HG02763 (cell line): Measurements from ENCODE around the gene STXBP3.

Experiments
- ATAC-seq: cut with Tn5 transposase; IDR thresholded peaks from one replicate; pipeline ENCODE4 v1.9.1; 2021; ENCODE audit warnings: mild to moderate bottlenecking, moderate library complexity; ENCODE audit not compliant: unreplicated experiment

The STXBP3 gene

DNA sequence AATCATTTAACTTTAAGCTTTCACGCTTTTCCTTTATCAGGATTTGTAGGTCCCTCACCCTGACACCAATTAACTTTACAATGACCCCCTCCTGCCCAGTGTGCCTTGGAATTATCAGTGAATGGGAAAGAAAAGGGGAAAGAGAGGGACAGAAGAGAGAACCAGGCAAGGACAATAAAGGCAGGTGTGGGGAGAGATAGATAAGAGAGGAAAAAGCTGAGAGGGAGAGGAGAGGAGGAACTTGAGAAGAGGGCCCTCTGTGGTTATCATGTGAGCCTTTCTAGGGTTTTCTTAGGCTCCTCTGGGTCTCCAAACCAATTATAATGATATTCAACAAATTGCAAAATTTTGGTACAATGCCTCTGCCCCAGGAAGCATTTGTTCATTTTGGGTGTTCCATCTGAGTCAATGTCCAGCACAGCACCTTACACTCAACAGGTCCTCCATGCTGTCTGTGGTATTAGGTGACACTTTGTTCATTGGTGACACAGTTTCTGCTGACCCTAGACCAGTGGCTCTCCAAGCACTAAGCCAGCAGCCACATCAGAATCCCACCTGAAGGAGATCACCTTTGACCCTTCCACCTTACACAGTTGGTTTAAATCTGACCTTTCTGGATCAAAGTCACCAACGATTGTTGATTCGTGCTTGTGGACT is 96.2 kb downstream of the STXBP3 start:
- no peak for ATAC-seq

DNA sequence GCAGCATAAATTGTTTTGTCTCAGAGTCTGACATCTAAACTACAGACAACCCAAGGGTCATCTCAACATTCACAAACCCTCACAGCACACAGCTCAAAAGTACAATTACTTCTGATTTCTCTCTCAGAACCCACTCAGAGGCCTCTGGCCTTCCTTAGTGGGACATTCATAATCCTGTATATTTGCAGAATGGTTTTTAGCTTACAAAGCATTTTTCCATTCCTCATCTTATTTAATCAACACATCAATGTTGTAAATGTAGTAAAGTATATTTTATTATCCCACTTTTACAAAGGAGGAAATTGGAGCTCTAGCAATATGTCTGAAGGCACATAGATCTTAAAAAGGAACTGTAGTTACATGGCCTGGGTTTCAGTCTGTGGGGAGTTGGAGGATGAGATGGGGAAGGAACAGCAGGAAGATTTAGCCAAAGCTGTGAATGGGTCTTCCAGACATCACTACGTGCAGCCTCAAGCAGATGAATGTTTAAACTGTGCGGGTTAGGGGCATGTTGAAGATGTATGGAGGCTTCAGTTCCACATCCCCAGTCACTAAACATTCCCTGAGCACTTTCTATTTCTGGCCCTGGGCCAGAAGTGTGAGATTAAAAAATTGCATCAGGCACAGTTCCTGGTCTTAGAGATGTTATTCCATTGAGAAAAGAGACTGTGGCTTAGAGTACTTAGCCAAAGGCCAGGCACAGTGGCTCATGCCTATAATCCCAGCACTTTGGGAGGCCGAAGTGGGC is 97.1 kb downstream of the STXBP3 start:
- no peak for ATAC-seq

DNA sequence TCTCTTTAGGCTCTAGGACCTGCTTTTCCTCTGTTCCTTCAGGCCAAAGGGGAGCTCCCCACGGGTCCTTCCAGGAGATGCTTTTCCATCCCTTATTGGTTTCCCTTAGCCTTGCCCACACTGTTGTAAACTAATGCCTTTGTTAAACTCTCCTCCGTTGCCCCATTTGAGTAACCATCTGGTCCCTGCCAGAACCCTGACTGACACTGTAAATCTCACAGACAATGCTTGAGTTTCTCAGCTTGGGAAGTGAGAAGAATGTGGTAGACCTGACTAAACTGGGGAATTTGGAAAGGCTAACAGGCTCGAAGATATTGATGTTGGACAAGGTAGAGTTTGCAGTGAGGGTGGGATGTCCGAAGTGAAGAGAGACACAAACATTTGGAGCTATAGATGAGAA is 99.0 kb downstream of the STXBP3 start:
- no peak for ATAC-seq

DNA sequence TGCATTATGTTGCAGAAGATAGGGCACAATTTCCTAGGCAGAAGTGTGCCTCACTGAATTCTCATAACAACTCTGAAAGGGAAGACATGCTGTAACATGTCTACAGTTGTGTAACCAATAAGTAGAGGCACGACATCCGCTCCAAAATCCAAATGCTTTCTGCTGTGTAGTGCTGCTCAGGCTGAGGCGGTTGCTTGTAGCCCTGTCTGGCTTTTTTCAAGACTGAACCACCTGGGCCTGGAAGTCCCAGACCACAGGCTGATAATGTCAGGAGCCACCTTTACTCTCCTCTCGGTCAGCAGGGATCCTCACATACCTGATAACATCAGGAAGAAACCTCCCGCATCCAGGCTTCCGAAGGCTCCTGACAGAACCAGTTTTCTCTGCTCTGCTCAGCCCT is 99.5 kb downstream of the STXBP3 start:
- ATAC-seq, result no peak

DNA sequence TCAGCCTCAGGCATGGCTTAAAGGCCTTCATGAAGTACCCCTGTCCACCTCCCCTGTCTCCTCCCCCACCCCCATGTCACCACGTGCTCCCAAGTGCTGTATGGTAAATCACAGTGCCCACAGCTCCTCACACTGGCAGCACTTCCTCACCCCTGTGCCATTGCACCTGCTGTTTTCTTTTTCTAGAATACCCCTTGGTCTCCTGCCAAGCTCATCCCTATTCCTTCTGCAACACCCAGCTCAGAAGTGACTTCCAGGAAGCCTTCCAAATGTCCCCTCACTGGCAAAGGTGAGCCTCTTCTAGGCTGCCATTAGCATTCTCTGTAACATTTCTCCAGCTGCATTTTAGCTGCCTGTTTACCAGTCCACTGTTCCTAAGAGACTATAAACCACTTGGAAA is 101.0 kb downstream of the STXBP3 start:
- no peak for ATAC-seq

DNA sequence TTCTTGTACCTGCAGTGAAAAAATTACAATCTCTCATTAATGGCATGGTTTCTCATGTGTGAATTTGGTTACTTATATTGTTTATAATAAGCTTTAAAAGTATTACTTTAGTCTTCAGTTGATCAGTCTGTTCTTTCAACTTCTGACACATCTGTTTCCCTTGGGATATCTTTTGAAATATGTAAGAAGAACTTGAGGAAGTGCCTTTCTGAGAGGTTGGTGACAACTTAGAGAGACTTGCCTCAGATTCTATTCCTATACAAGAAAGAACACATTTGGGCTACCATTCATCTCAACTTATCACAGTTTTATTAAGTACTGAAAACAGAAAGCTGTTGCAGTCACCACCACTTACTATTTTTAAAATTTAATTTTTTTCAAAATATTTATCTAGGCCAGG is 102.3 kb downstream of the STXBP3 start:
- no peak for ATAC-seq

DNA sequence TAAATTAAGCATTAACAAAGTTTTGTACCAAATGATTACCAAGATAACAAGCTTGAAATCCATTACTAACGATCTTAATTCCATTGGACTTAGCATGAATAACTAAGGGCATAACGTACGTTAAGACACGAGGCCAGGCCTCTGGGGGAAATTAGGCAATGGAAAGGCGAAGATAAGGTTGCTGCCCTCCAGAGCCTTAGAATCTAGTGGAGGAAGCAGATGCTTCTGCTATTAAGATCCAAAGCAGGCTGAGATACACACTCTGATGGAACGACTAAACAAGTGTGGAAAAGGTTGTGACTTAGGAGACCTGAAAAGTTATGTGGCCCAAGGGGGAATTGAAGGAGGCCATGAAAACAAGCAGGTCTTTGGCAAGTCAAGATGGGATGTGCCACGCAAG is 104.5 kb downstream of the STXBP3 start:
- ATAC-seq, result no peak

DNA sequence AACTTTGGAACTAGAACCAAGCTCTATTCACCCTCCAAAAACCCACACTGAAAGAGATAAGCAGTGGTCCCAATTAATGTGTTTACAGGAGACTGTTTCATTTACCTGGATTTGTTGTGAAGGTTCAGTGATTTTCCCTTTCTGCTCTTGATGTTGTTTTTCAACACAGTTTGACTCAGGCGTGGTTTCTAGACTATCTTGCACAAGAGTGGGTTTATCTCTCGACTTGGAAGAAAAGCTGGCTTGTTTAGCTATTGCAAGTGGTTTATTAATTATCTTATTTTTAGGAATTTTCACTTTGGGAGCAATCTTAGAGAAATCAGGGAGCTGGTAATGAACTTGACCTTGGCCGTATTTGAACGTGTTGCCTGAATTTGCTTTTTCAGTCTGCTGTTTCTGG is 105.1 kb downstream of the STXBP3 start:
- no peak for ATAC-seq

DNA sequence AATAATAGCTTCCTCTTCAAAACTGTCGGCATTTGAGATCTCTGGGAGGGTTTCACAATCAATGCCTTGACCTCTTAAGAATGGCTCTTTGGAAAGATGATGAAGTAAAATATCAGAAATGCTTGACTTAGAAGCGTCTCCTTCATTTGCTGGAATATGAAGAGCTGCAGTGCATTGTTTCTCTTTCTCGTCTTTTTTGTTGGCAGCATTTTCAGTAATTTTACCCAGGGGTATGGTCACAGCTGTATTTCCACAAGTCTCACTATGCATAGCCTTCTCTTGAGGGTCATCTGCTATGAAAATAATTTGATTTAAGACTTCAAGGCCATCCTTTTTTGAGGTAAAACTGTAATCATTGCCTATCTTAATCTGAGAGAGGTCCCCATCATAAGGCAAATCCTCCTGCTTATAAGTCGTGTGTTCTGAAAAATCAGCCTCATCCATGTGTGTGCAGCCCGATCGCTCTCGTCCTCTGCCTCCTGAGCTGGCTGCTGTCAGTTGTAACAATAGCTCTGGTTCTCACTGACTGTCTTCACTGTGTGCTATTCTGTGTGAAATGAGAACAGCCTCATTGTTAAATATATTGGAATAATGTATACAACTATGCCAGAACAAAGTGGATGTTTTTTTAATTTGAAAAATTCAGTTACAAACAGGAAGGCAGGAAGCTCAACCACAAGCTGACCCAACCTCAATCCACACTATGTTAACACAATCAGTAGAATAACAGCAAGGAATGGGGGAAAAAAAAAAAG is 105.9 kb downstream of the STXBP3 start:
- no peak for ATAC-seq

DNA sequence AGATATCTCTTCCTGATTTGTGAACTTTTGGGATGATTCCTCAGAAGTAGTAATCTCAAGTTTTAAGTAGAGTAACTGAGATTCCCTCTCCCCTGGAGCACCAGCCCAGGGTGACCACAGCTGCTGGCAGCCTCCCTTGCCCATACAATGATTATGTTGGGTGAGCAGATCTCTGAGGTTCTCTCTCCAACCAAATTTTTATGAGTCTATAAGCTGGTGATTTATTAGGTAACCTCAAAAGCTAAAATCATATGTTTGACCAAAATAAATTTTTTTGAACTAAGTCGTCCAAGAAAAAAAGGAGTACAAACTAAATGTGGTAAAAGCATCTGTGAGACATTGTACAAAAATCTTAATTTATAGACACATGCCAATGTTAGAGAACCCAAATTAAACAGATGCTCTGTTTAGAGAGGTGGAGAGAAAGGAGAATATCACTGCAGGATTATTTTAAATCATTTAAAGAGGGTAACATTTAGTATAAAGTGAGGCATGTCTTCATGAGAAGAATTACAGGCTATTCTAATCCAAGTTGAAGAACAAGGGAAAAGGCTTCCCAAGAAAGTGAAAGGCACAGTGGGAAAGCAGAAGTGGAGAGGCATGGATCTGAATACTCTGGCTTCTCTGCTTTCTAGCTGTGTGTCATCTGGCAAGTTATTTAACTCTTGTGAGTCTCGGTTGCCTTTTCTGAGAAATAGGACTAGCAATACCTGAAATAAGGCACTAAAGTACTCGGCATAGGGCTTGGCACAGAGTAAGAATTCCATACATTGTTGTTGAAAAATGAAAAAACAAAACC is 107.9 kb downstream of the STXBP3 start:
- no peak for ATAC-seq

DNA sequence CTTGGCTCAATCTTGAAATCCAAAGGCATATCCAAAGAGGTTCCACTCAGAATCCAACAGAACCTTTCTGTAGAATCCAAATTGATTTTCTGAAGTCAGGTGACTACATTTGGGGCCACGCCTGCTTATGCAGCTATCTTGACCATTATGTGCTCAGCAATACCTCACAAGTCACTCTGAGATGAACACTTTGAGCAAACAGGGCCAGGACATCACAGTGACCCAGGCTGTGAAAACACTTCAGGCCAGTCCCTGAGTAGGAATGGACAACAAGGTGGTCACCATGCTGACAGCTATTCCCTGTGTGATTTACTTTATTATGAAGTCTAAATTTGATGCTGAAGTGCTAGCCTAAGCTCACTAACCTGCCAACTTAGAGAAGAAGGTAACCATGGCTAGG is 110.5 kb downstream of the STXBP3 start, which contains the start of gene AKNAD1:
Gene AKNAD1, minus strand, starts transcription at position 101 of the 400 bp plus-strand sequence. CDS start 4,430 bp downstream, outside the sequence.
- no peak for ATAC-seq

DNA sequence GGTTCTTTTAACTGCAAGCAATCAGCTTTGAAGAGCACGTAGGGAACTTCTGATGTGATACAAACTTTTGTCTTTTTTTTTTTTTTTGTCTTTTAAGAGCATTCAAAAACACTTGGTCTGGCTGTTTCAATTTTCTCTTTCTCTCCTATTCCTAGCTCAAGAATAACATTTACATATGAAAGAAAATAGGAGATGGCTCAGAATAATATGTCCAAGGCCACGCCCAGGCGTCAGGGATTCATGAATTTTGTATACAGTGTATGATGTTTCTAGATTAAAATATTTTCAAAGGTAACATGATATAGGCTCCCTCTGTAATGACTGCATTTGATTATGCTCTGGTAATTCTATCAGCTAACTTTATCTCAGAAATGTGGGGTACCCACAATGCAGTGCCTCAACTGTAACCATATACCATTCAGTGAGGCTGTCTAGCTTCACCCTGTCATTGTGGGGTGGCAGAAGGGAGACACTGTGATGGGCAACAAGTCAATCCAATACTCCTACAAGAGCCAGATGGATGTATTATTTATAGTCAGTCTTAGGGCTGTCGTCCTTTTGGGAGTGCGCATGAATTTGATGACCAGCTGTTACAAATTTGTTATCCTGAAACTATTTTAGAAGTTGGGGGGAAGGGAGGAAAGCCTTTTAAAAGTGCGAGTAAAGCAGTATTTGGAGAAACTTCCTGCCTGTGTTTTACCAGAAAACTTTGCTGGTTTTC is 111.9 kb downstream of the STXBP3 start:
- no peak for ATAC-seq
